PFSK-1 (cell line): Measurements from ENCODE around the gene HELZ.

Source experiments
- POLR2AphosphoS5 ChIP-seq: IDR thresholded peaks from 2 replicates; pipeline ENCODE4 v1.6.1; 2012; ENCODE audit warnings: low read depth, mild to moderate bottlenecking, control low read depth, low read length, moderate library complexity
- SIN3A ChIP-seq: IDR thresholded peaks from 2 replicates; pipeline ENCODE4 v1.6.1; 2012; ENCODE audit warnings: mild to moderate bottlenecking, low read length, moderate library complexity, borderline replicate concordance; ENCODE audit not compliant: insufficient read depth
- TF ChIP-seq, protein P1 (sequence below), 2 experiments: IDR thresholded peaks; 2 replicates each; pipeline versions ENCODE4 v1.6.1 to v1.8.0; 2011 to 2012; ENCODE audit warnings: low read depth in 2 of 2, low read length in 2 of 2, control low read depth in 1 of 2, inconsistent platforms in 1 of 2, mild to moderate bottlenecking in 1 of 2, moderate library complexity in 1 of 2; ENCODE audit not compliant: insufficient read depth in 1 of 2

DNA sequence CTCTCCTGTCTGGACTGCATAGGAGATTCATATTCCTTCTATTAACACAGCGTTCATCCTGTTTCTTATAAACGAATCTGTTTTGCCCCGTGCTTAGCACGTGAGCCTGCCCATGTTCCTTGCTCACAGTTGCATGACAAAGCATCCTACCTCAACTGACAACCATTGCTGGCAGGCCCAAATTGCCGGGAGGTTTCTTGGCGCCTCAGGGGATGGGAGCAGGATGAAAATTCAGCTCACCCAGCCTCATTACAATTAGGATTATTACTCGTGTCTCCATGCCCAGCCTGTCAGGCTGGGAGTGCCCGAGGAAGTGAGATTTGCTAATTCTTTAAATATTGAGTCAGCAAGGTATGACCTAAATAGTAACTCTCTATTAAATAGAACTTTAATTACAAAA lies 36.7 kb upstream of the HELZ start:
- TF ChIP-seq, protein P1, sequence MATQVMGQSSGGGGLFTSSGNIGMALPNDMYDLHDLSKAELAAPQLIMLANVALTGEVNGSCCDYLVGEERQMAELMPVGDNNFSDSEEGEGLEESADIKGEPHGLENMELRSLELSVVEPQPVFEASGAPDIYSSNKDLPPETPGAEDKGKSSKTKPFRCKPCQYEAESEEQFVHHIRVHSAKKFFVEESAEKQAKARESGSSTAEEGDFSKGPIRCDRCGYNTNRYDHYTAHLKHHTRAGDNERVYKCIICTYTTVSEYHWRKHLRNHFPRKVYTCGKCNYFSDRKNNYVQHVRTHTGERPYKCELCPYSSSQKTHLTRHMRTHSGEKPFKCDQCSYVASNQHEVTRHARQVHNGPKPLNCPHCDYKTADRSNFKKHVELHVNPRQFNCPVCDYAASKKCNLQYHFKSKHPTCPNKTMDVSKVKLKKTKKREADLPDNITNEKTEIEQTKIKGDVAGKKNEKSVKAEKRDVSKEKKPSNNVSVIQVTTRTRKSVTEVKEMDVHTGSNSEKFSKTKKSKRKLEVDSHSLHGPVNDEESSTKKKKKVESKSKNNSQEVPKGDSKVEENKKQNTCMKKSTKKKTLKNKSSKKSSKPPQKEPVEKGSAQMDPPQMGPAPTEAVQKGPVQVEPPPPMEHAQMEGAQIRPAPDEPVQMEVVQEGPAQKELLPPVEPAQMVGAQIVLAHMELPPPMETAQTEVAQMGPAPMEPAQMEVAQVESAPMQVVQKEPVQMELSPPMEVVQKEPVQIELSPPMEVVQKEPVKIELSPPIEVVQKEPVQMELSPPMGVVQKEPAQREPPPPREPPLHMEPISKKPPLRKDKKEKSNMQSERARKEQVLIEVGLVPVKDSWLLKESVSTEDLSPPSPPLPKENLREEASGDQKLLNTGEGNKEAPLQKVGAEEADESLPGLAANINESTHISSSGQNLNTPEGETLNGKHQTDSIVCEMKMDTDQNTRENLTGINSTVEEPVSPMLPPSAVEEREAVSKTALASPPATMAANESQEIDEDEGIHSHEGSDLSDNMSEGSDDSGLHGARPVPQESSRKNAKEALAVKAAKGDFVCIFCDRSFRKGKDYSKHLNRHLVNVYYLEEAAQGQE (IDR thresholded peaks at IDR 0.05; ENCODE audit: insufficient read depth in 1 of 2, low read depth in 2 of 2, low read length in 2 of 2) = no peak
- TF ChIP-seq POLR2AphosphoS5 (no peak), SIN3A (no peak)
